CD4-positive, alpha-beta memory T cell (primary cell): Measurements from ENCODE around the gene NKPD1. TPM values are rescaled to one million over a fixed set of nuclear protein-coding genes. Genes with fewer than 3 reads are reported as not detected.

Experiments used
- CTCF ChIA-PET: fragments of 350-600 bp; sonication (Branson Sonifier 250); formaldehyde crosslinking; loops from one replicate; lab custom pipeline; 2021; ENCODE audit warnings: inconsistent platforms; ENCODE audit not compliant: partially characterized antibody; lab: Charles Lee
- POLR2A ChIA-PET: fragments of 350-600 bp; sonication (Branson Sonifier 250); formaldehyde crosslinking; loops from one replicate; lab custom pipeline; 2021; ENCODE audit not compliant: partially characterized antibody; lab: Charles Lee
- DNase-seq, 5 donors: peaks; one replicate each; pipeline versions ENCODE4 v3.0.0 to v3.0.0-alpha.2; 2020 to 2022; ENCODE audit warnings: mixed read lengths in 1 of 5
- H3K27ac ChIP-seq: one replicate; pipeline ENCODE4 v1.7.0; 2013; ENCODE audit warnings: low read depth, low read length
- H3K27me3 ChIP-seq: 2 replicates; pipeline ENCODE4 v1.7.0; 2013; ENCODE audit warnings: mild to moderate bottlenecking, low read length, moderate library complexity; ENCODE audit not compliant: insufficient read depth
- H3K36me3 ChIP-seq: 2 replicates; pipeline ENCODE4 v1.7.0; 2013; ENCODE audit warnings: mild to moderate bottlenecking, low read length, moderate library complexity; ENCODE audit not compliant: insufficient read depth
- H3K4me1 ChIP-seq: 2 replicates; pipeline ENCODE4 v1.7.0; 2013; ENCODE audit warnings: mild to moderate bottlenecking, low read length, moderate library complexity; ENCODE audit not compliant: insufficient read depth
- H3K4me3 ChIP-seq, 2 donors: one replicate each; pipeline ENCODE4 v1.7.0; 2013; ENCODE audit warnings: low read length in 2 of 2, mild to moderate bottlenecking in 1 of 2
- H3K9me3 ChIP-seq, 2 donors: one replicate each; pipeline ENCODE4 v1.7.0; 2013; ENCODE audit warnings: low read length in 2 of 2, control low read depth in 1 of 2; ENCODE audit not compliant: control insufficient read depth in 1 of 2
- H3K27ac Mint-ChIP-seq, 7 donors: one replicate each; pipeline ENCODE4 v1.8.0; 2020 to 2021; ENCODE audit warnings: mixed read lengths in 7 of 7, mild to moderate bottlenecking in 6 of 7, inconsistent platforms in 3 of 7, moderate library complexity in 3 of 7
- H3K27me3 Mint-ChIP-seq, 2 donors: one replicate each; pipeline ENCODE4 v1.8.0; 2020 to 2021; ENCODE audit warnings: mixed read lengths in 2 of 2
- H3K36me3 Mint-ChIP-seq, 2 donors: one replicate each; pipeline ENCODE4 v1.8.0; 2020 to 2021; ENCODE audit warnings: mixed read lengths in 2 of 2, inconsistent platforms in 1 of 2, mild to moderate bottlenecking in 1 of 2
- H3K4me1 Mint-ChIP-seq, 4 donors: one replicate each; pipeline ENCODE4 v1.8.0; 2020 to 2021; ENCODE audit warnings: mixed read lengths in 4 of 4, mild to moderate bottlenecking in 1 of 4
- H3K4me3 Mint-ChIP-seq, 8 donors: one replicate each; pipeline ENCODE4 v1.8.0; 2020 to 2021; ENCODE audit warnings: mixed read lengths in 8 of 8, mild to moderate bottlenecking in 7 of 8, moderate library complexity in 6 of 8, inconsistent platforms in 3 of 8
- H3K9me3 Mint-ChIP-seq, 8 donors: one replicate each; pipeline ENCODE4 v1.8.0; 2020 to 2021; ENCODE audit warnings: mixed read lengths in 8 of 8, mild to moderate bottlenecking in 5 of 8, inconsistent platforms in 3 of 8, moderate library complexity in 1 of 8
- intact Hi-C: fragments of 100-400 bp; cut with micrococcal nuclease; formaldehyde crosslinking; loops from one replicate; pipeline ENCODE4 v1.15.1; 2023
- polyA plus RNA-seq, 2 donors: library from polyadenylated mRNA; unstranded; fragments of 300-500 nt; fragmentation: Illumina TruSeq; gene quantifications; one replicate each; pipeline ENCODE4 v1.2.3, GENCODE V29; 2021
- total RNA-seq, 2 experiments: library from RNA; stranded (reverse); gene quantifications; one replicate each; pipeline ENCODE4 v1.2.3, GENCODE V29; 2021

NKPD1 gene
- total and polyA plus RNA-seq, 4 experiments from 2014 or later, result 0.61 to 1.2 (median 0.80) TPM; not detected in 1

- peak overlapping the region in 3 of 7 donors; percentile 41 to 53 (median 42) for H3K27ac Mint-ChIP-seq
- ChIA-PET CTCF (no interaction called here), POLR2A (no interaction called here)
- no peaks in the 10 kb centered on the region for H3K9me3 ChIP-seq
- H3K4me3 ChIP-seq, result no peak overlapping the region
- intact Hi-C loops, result no loop called here
- no peak for DNase-seq
- H3K27ac ChIP-seq, result no peak overlapping the region
- H3K36me3 ChIP-seq, result no peaks in the 10 kb centered on the region
- peaks cover 28 to 74% (median 46%) of the 10 kb centered on the region in 4 donors for H3K4me1 Mint-ChIP-seq
- no peaks in the 10 kb centered on the region for H3K9me3 Mint-ChIP-seq
- peaks cover 64% of the 10 kb centered on the region for H3K4me1 ChIP-seq
- H3K27me3 Mint-ChIP-seq, result no peaks in the 10 kb centered on the region
- H3K4me3 Mint-ChIP-seq, result peak overlapping the region in 1 of 8 donors; percentile 15
- peaks cover 0 to 8% of the 10 kb centered on the region in 2 donors for H3K36me3 Mint-ChIP-seq
- H3K27me3 ChIP-seq, result no peaks in the 10 kb centered on the region
These were observed 13.0 kb upstream of the NKPD1 start for GRCh38 chr19:45173816-45174215.

GRCh38 chr19:45172611-45173208 lies 11.9 kb upstream of the NKPD1 start:
- Mint-ChIP-seq H3K4me1 (peaks cover 27 to 73% (median 42%) of the 10 kb centered on the region in 4 donors), H3K4me3 (peak overlapping the region in 3 of 8 donors; percentile 69 to 78 (median 70)), H3K36me3 (peaks cover 0 to 3% of the 10 kb centered on the region in 2 donors), H3K27me3 (no peaks in the 10 kb centered on the region), H3K9me3 (no peaks in the 10 kb centered on the region), H3K27ac (peak overlapping the region; percentile 67 to 91 (median 89))
- Histone ChIP-seq H3K9me3 (no peaks in the 10 kb centered on the region), H3K27ac (peak overlapping the region; percentile 61), H3K4me3 (peak overlapping the region in 1 of 2 donors; percentile 23), H3K27me3 (no peaks in the 10 kb centered on the region), H3K36me3 (no peaks in the 10 kb centered on the region), H3K4me1 (peaks cover 69% of the 10 kb centered on the region)
- ChIA-PET CTCF (interaction anchor here (0.9 to 1.7 kb wide), 2 partner anchors 14 to 20 kb away, joined by 3 read pairs; no protein-coding TSS in a partner anchor), POLR2A (interaction anchor here (2.9 to 4.0 kb wide), 2 partner anchors 20 to 80 kb away, joined by 12 to 14 read pairs; partner anchors contain the start of gene PPP1R37)
- intact Hi-C loops, result no loop called here
- DNase-seq, result no peak

- intact Hi-C loops, result no loop called here
- peaks cover 25 to 68% (median 40%) of the 10 kb centered on the region in 4 donors for H3K4me1 Mint-ChIP-seq
These were observed 11.4 kb upstream of the NKPD1 start for GRCh38 chr19:45172173-45172572.

GRCh38 chr19:45171211-45171623 lies 10.4 kb upstream of the NKPD1 start:
- Histone ChIP-seq H3K36me3 (no peaks in the 10 kb centered on the region), H3K4me3 (peak overlapping the region; percentile 17 to 43), H3K9me3 (no peaks in the 10 kb centered on the region), H3K27me3 (no peaks in the 10 kb centered on the region), H3K27ac (peak overlapping the region; percentile 61), H3K4me1 (peaks cover 60% of the 10 kb centered on the region)
- Mint-ChIP-seq H3K36me3 (peaks cover 0 to 2% of the 10 kb centered on the region in 2 donors), H3K27ac (peak overlapping the region; percentile 88 to 99 (median 94)), H3K4me3 (peak overlapping the region; percentile 66 to 90 (median 84)), H3K9me3 (no peaks in the 10 kb centered on the region), H3K27me3 (no peaks in the 10 kb centered on the region), H3K4me1 (peaks cover 27 to 65% (median 42%) of the 10 kb centered on the region in 4 donors)
- DNase-seq, result peak; percentile 49 to 77 (median 54)
- POLR2A ChIA-PET, result interaction anchor here (1.1 to 4.0 kb wide), 5 partner anchors 9 to 413 kb away, joined by 3 to 14 read pairs (median 4); partner anchors contain the start of genes OPA3 and PPP1R37
- intact Hi-C loops, result no loop called here
- CTCF ChIA-PET, result interaction anchor here (0.9 kb wide), 1 partner anchor 79 kb away, joined by 3 read pairs; the partner anchor contains the start of gene PPP1R37

More at GRCh38 chr19:45172173-45172572, 11.4 kb upstream of the NKPD1 start:
- ChIA-PET CTCF (interaction anchor here (0.9 to 1.7 kb wide), 3 partner anchors 15 to 80 kb away, joined by 3 read pairs; partner anchors contain the start of gene PPP1R37), POLR2A (interaction anchor here (1.1 to 4.0 kb wide), 4 partner anchors 19 to 412 kb away, joined by 3 to 14 read pairs (median 8); partner anchors contain the start of genes OPA3 and PPP1R37)
- Histone ChIP-seq H3K4me3 (peak overlapping the region in 1 of 2 donors; percentile 23), H3K9me3 (no peaks in the 10 kb centered on the region), H3K36me3 (no peaks in the 10 kb centered on the region), H3K4me1 (peaks cover 64% of the 10 kb centered on the region), H3K27me3 (no peaks in the 10 kb centered on the region), H3K27ac (peak overlapping the region; percentile 61)
- DNase-seq, result peak in 2 of 5 donors; percentile 25 to 29
- Mint-ChIP-seq H3K36me3 (peaks cover 0 to 2% of the 10 kb centered on the region in 2 donors), H3K27me3 (no peaks in the 10 kb centered on the region), H3K27ac (peak overlapping the region; percentile 77 to 91 (median 89)), H3K4me3 (peak overlapping the region; percentile 44 to 78 (median 67)), H3K9me3 (no peaks in the 10 kb centered on the region)

DNA sequence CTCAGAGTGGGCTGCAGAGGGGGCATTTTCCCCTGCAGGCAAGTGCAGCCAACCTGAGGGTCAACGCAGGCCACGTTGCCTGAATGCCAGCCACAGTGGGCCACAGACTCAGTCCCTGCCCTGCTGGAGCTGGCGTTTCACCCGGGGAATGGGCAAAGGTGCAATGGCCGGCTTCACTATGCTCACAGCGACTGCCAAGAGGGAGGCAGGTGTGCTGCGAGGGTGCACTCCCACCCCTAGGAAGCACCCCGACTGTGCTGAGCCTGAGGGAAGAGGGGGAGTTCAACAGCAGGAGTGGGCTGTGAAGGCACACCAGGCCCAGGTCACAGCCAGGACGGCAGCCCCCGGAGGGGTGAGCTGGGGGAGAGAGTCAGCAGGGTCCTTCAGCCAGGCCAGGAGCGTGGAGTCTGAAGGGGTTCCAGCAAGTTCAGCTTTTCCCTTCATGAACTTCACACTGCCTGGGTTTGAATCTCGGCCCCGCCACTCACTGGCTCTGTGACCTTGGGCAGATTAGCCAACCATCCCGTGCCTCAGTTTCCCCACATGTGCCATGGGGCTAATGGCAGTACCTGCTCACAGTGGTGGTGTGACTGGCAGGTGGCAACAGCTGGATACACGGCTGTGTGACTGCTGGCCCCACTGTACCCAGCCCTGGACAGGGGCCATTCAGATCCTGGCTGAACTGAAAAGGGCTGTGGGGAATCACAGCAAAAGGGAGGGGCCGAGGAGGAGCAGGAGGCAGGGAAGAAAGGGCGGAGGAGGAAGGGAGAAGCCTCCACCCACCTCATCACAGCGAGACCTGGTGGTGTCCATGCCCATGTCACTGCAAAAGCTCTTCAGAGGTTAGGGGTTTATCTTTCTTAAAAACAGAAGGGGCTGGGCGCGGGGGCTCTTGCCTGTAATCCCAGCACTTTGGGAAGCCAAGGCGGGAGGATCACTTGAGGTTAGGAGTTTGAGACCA lies 9.6 kb upstream of the NKPD1 start:
- CTCF ChIA-PET, result interaction anchor here (1.4 kb wide), 1 partner anchor 8 kb away, joined by 3 read pairs; the partner anchor contains the start of genes BLOC1S3 and TRAPPC6A
- Mint-ChIP-seq H3K4me1 (peaks cover 24 to 62% (median 43%) of the 10 kb centered on the region in 4 donors), H3K36me3 (peaks cover 0 to under 1% of the 10 kb centered on the region in 2 donors), H3K9me3 (no peaks in the 10 kb centered on the region), H3K4me3 (peak overlapping the region in 7 of 8 donors; percentile 66 to 90 (median 86)), H3K27ac (peak overlapping the region; percentile 76 to 99 (median 94)), H3K27me3 (no peaks in the 10 kb centered on the region)
- POLR2A ChIA-PET, result interaction anchor here (0.8 to 4.0 kb wide), 4 partner anchors 10 to 78 kb away, joined by 4 to 14 read pairs (median 8); partner anchors contain the start of gene PPP1R37
- H3K27ac ChIP-seq, result peak overlapping the region; percentile 61
- intact Hi-C loops, result no loop called here
- no peak for DNase-seq
- H3K4me3 ChIP-seq, result no peak overlapping the region
- no peaks in the 10 kb centered on the region for H3K36me3 ChIP-seq
- no peaks in the 10 kb centered on the region for H3K9me3 ChIP-seq
- H3K4me1 ChIP-seq, result peaks cover 60% of the 10 kb centered on the region
- H3K27me3 ChIP-seq, result no peaks in the 10 kb centered on the region

GRCh38 chr19:45169602-45170001 lies 8.8 kb upstream of the NKPD1 start:
- intact Hi-C loops, result no loop called here
- no peaks in the 10 kb centered on the region for H3K36me3 Mint-ChIP-seq
- peak overlapping the region in 2 of 8 donors; percentile 46 to 59 for H3K4me3 Mint-ChIP-seq
- H3K27ac Mint-ChIP-seq, result peak overlapping the region in 3 of 7 donors; percentile 24 to 42 (median 41)
- peaks cover 22 to 66% (median 44%) of the 10 kb centered on the region in 4 donors for H3K4me1 Mint-ChIP-seq
- CTCF ChIA-PET, result interaction anchor here (1.4 kb wide), 1 partner anchor 9 kb away, joined by 3 read pairs; the partner anchor contains the start of genes BLOC1S3 and TRAPPC6A
- H3K9me3 Mint-ChIP-seq, result no peaks in the 10 kb centered on the region
- Histone ChIP-seq H3K4me3 (no peak overlapping the region), H3K27me3 (no peaks in the 10 kb centered on the region), H3K4me1 (peaks cover 69% of the 10 kb centered on the region), H3K36me3 (no peaks in the 10 kb centered on the region), H3K27ac (no peak overlapping the region), H3K9me3 (no peaks in the 10 kb centered on the region)
- H3K27me3 Mint-ChIP-seq, result no peaks in the 10 kb centered on the region
- no peak for DNase-seq
- POLR2A ChIA-PET, result interaction anchor here (0.8 to 4.0 kb wide), 4 partner anchors 9 to 77 kb away, joined by 4 to 14 read pairs (median 12); partner anchors contain the start of genes BLOC1S3, PPP1R37 and TRAPPC6A
